Endometrium (tissue), 2 donors: ENCODE data around the gene FUOM.
"Not testable (repeated sequence)": the region's sequence is repeated elsewhere in the genome, so short reads cannot be mapped to it uniquely, and the experiment has no call there.

Experiments used
- FAIRE-seq: peaks from 2 replicates; lab custom pipeline; 2012; peaks lifted over from hg19 to GRCh38; lab: Jason Lieb, UNC
- donor health status: control.
- donor health status: control.

The FUOM gene

GRCh38 chr10:133388236-133388972 is 30.6 kb upstream of the FUOM start:
- FAIRE-seq: no peak

- not testable (repeated sequence) for FAIRE-seq
Measured at GRCh38 chr10:133386951-133387350, 29.1 kb upstream of the FUOM start.

GRCh38 chr10:133385214-133385613 is 27.4 kb upstream of the FUOM start:
- FAIRE-seq: no peak

GRCh38 chr10:133384071-133384470 is 26.3 kb upstream of the FUOM start:
- no peak for FAIRE-seq

GRCh38 chr10:133383551-133383950 is 25.7 kb upstream of the FUOM start:
- FAIRE-seq: no peak

- no peak for FAIRE-seq
Measured at GRCh38 chr10:133381036-133381435, 23.2 kb upstream of the FUOM start.

- FAIRE-seq: no peak
Measured at GRCh38 chr10:133379801-133380666, 22.2 kb upstream of the FUOM start.

GRCh38 chr10:133379152-133379800 is 21.5 kb upstream of the FUOM start, which contains the start of gene PAOX:
TSS of gene PAOX (plus strand) at chr10:133379262. CDS start at chr10:133379317, 55 bp downstream.
- FAIRE-seq: no peak

GRCh38 chr10:133378251-133379096 is 20.7 kb upstream of the FUOM start:
- FAIRE-seq: no peak

- FAIRE-seq: no peak
Measured at GRCh38 chr10:133377818-133378250, 20.0 kb upstream of the FUOM start.

GRCh38 chr10:133377025-133377817 is 19.4 kb upstream of the FUOM start:
- FAIRE-seq: no peak

- not testable (repeated sequence) for FAIRE-seq
Measured at GRCh38 chr10:133376183-133376582, 18.4 kb upstream of the FUOM start.

- no peak for FAIRE-seq
Measured at GRCh38 chr10:133375357-133376115, 17.7 kb upstream of the FUOM start.

- FAIRE-seq: peak; percentile 61
Measured at GRCh38 chr10:133373174-133374090, 15.6 kb upstream of the FUOM start, which contains the start of gene ECHS1. TSS of gene ECHS1 (minus strand) at chr10:133373354. CDS start at chr10:133373333, 21 bp downstream.

- no peak for FAIRE-seq
Measured at GRCh38 chr10:133372507-133372906, 14.7 kb upstream of the FUOM start.

- FAIRE-seq: no peak
Measured at GRCh38 chr10:133370030-133370786, 12.4 kb upstream of the FUOM start.

- FAIRE-seq: no peak
Measured at GRCh38 chr10:133368153-133368552, 10.3 kb upstream of the FUOM start.

- FAIRE-seq: not testable (repeated sequence)
Measured at GRCh38 chr10:133367461-133367860, 9.6 kb upstream of the FUOM start.
